Measurements from ENCODE around the gene KLHL22. TPM values are rescaled to one million over a fixed set of nuclear protein-coding genes. Genes with fewer than 3 reads are reported as not detected.

Gene KLHL22
- total RNA-seq, 1 experiment from 2014 or later: 20.0 TPM

DNA sequence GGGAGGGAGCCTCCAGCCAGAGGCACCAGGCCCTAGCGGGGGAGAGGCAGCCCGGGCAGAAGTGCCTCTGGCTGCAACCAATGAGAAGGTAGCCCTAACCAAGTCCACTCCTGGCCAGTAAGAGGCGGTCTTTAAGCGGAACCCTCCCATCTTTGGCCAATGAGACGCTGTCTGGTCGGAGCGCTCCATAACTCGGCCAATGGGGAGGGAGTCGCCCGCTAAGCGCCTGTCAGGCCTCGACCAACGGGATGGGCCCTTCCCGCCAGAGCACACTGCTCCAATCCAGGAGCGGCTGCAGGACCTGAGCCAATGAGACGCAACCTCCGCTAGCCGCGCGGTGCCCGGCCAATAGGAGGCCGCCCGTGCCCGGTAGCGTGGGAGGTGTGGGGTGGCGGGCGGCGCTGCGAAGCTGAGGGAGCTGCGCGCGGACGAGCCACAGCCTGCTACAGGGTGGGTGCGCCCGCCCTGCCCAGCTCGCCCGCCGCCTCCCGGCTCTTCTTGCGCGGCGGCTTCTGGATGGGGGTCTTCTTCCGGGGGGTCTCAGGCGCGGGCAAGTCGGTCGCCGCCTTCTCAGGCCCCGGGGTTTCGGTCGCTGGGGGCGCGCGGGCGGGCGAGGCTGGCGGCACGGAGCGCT is 70.5 kb downstream of the KLHL22 start:
- Histone ChIP-seq H3K4me2 (no peak overlapping the region), H3K9me2 (ENCODE audit: insufficient read depth) (no peaks in the 10 kb centered on the region), H3K36me3 (ENCODE audit: low read depth) (no peaks in the 10 kb centered on the region), H3K4me3 (no peak overlapping the region), H3K27me3 (ENCODE audit: insufficient read depth, low read depth) (no peaks in the 10 kb centered on the region), H4K20me1 (ENCODE audit: insufficient read depth) (no peaks in the 10 kb centered on the region), H3K4me1 (replicated peaks; ENCODE audit: insufficient read depth) (no peaks in the 10 kb centered on the region), H3K79me2 (ENCODE audit: low read depth) (no peaks in the 10 kb centered on the region), H3F3A (ENCODE audit: insufficient read depth, low read depth) (no peaks in the 10 kb centered on the region), H3K9me3 (ENCODE audit: insufficient read depth, low read depth) (no peaks in the 10 kb centered on the region), H3K27ac (no peak overlapping the region), H2AFZ (no peak overlapping the region)
- POLR2A ChIA-PET (ENCODE audit: unreplicated experiment): no interaction called here
- intact Hi-C loops (cut with micrococcal nuclease; ENCODE audit: unreplicated experiment): no loop called here
- DNase-seq: no peak
- TF ChIP-seq, protein P1, sequence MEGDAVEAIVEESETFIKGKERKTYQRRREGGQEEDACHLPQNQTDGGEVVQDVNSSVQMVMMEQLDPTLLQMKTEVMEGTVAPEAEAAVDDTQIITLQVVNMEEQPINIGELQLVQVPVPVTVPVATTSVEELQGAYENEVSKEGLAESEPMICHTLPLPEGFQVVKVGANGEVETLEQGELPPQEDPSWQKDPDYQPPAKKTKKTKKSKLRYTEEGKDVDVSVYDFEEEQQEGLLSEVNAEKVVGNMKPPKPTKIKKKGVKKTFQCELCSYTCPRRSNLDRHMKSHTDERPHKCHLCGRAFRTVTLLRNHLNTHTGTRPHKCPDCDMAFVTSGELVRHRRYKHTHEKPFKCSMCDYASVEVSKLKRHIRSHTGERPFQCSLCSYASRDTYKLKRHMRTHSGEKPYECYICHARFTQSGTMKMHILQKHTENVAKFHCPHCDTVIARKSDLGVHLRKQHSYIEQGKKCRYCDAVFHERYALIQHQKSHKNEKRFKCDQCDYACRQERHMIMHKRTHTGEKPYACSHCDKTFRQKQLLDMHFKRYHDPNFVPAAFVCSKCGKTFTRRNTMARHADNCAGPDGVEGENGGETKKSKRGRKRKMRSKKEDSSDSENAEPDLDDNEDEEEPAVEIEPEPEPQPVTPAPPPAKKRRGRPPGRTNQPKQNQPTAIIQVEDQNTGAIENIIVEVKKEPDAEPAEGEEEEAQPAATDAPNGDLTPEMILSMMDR (conservative IDR thresholded peaks at IDR 0.05): no peak
- TF ChIP-seq EZH2 (IDR thresholded peaks at IDR 0.05; ENCODE audit: low read depth): no peak
- no TSS peak for BruUV-seq (replicated peaks)
- CTCF ChIA-PET: no interaction called here

DNA sequence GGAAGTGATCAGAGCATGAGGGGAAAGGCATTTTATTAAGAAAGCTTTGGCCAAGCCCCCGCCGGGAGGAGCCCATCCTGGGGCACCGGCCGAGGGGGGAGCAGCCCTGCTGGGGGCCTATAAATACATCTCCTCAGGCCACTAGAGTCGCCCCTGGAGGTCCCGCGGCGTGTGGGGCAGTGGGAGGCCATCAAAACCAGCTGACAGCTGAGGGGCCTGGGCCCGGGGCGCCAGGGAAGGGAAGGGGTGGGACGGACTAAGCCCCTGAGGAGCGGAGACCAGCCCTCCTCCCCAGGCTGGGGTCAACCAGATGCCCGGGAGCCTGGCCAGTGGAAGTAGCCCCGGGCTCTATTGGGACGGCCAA is 71.0 kb downstream of the KLHL22 start:
- H2AFZ ChIP-seq: no peak overlapping the region
- H3K27ac ChIP-seq: no peak overlapping the region
- DNase-seq: no peak
- H3F3A ChIP-seq (ENCODE audit: insufficient read depth, low read depth): no peaks in the 10 kb centered on the region
- no peaks in the 10 kb centered on the region for H3K9me3 ChIP-seq (ENCODE audit: insufficient read depth, low read depth)
- TF ChIP-seq EZH2 (IDR thresholded peaks at IDR 0.05; ENCODE audit: low read depth): no peak
- no peaks in the 10 kb centered on the region for H3K27me3 ChIP-seq (ENCODE audit: insufficient read depth, low read depth)
- ChIA-PET CTCF (no interaction called here), POLR2A (ENCODE audit: unreplicated experiment) (no interaction called here)
- intact Hi-C loops (cut with micrococcal nuclease; ENCODE audit: unreplicated experiment): no loop called here
- H4K20me1 ChIP-seq (ENCODE audit: insufficient read depth): no peaks in the 10 kb centered on the region
- H3K79me2 ChIP-seq (ENCODE audit: low read depth): no peaks in the 10 kb centered on the region
- no peaks in the 10 kb centered on the region for H3K9me2 ChIP-seq (ENCODE audit: insufficient read depth)
- BruUV-seq (replicated peaks): no TSS peak
- no peak overlapping the region for H3K4me2 ChIP-seq
- no peak overlapping the region for H3K4me3 ChIP-seq
- no peaks in the 10 kb centered on the region for H3K36me3 ChIP-seq (ENCODE audit: low read depth)
- H3K4me1 ChIP-seq (replicated peaks; ENCODE audit: insufficient read depth): no peaks in the 10 kb centered on the region

DNA sequence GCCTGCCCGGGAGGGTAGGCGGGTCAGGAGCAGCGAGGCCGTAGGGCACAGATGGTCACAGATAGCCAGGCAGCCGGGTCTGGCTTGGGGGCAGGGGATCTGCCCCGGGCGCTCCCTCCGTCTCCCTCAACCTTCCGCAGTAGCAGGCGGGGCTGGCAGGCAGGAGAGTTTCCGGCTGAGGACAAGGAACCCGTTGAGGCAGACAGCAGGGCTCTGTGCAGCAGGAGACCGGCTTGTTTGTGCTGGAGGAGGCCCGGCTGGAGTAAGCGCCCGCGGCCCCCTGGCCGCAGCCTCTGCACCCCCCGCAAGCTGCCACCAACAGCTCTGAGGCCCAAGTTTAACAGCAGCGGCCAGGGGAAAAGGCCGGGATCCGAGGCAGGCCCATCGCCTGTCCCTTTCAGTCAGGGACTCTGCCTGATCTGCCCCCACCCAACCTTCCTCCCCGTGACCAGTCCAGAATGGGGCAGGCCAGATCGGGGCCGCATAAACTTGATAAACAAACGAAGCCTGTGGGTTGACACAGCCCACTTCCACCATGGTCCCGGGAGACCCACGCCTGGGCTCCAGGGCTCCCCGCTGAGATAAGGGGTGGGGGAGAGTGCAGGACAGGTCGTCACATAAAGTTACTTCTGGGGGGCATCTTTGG is 71.6 kb downstream of the KLHL22 start:
- no peaks in the 10 kb centered on the region for H3K9me3 ChIP-seq (ENCODE audit: insufficient read depth, low read depth)
- no peaks in the 10 kb centered on the region for H3K9me2 ChIP-seq (ENCODE audit: insufficient read depth)
- no peak overlapping the region for H3K4me2 ChIP-seq
- H3F3A ChIP-seq (ENCODE audit: insufficient read depth, low read depth): no peaks in the 10 kb centered on the region
- H3K4me1 ChIP-seq (replicated peaks; ENCODE audit: insufficient read depth): no peaks in the 10 kb centered on the region
- CTCF ChIA-PET: no interaction called here
- H3K4me3 ChIP-seq: no peak overlapping the region
- no peak overlapping the region for H2AFZ ChIP-seq
- intact Hi-C loops (cut with micrococcal nuclease; ENCODE audit: unreplicated experiment): no loop called here
- TF ChIP-seq EZH2 (IDR thresholded peaks at IDR 0.05; ENCODE audit: low read depth): no peak
- TF ChIP-seq, protein P1 (conservative IDR thresholded peaks at IDR 0.05): no peak
- no peak for DNase-seq
- no peaks in the 10 kb centered on the region for H3K79me2 ChIP-seq (ENCODE audit: low read depth)
- H4K20me1 ChIP-seq (ENCODE audit: insufficient read depth): no peaks in the 10 kb centered on the region
- H3K36me3 ChIP-seq (ENCODE audit: low read depth): no peaks in the 10 kb centered on the region
- no peak overlapping the region for H3K27ac ChIP-seq
- POLR2A ChIA-PET (ENCODE audit: unreplicated experiment): no interaction called here
- H3K27me3 ChIP-seq (ENCODE audit: insufficient read depth, low read depth): no peaks in the 10 kb centered on the region
- no TSS peak for BruUV-seq (replicated peaks)

Data from PC-9 (cell line).